HG03066 (cell line): ENCODE measurements around the gene CD24.
"Not testable (repeated sequence)": the region's sequence is repeated elsewhere in the genome, so short reads cannot be mapped to it uniquely, and the experiment has no call there.

Experiments
- ATAC-seq: cut with Tn5 transposase; IDR thresholded peaks from one replicate; pipeline ENCODE4 v1.9.1; 2021; ENCODE audit warnings: low read depth; ENCODE audit not compliant: unreplicated experiment

The CD24 gene

DNA sequence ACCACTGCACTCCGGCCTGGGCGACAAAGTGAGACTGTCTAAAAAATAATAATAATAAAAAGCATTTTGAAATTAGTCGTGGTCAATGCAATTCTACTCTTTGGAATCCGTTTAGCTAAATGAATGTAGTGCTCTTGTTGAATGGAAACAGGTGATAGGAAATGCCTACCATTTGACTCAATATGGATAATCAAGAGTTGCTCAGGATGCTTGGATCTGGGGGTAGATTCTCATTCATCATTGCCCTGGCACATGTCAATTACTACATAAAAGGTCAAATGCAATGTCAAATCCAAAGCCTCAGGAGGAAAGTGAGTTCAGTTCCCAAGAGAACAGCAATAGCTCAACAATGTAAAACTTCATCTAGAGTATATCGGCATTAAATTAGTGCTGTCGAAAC is 3.8 kb downstream of the CD24 start:
- not testable (repeated sequence) for ATAC-seq

DNA sequence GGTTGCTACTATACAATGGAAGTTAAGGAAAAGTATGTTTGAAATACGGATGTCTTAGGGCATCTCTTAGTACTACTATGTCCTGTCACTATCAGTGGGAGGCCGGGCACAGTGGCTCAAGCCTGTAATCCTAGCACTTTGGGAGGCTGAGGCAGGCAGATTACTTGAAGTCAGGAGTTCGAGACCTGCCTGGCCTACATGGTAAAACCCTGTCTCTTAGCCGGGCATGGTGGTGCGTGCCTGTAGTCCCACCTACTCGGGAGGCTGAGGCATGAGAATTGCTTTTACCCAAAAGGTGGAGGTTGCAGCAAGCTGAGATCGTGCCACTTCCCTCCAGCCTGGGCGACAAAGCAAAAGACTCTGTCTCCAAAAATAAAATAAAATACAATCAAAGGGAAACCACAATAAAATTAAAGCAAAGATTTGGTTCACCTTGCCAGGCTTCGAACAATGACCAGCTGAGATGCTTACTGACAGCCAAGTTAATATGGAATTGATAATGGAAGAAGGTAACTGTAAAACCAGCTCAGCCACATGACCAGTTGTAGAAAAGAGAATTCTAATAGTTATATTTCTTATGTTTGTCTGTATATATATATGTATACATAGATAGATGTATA is 6.5 kb downstream of the CD24 start:
- no peak for ATAC-seq

DNA sequence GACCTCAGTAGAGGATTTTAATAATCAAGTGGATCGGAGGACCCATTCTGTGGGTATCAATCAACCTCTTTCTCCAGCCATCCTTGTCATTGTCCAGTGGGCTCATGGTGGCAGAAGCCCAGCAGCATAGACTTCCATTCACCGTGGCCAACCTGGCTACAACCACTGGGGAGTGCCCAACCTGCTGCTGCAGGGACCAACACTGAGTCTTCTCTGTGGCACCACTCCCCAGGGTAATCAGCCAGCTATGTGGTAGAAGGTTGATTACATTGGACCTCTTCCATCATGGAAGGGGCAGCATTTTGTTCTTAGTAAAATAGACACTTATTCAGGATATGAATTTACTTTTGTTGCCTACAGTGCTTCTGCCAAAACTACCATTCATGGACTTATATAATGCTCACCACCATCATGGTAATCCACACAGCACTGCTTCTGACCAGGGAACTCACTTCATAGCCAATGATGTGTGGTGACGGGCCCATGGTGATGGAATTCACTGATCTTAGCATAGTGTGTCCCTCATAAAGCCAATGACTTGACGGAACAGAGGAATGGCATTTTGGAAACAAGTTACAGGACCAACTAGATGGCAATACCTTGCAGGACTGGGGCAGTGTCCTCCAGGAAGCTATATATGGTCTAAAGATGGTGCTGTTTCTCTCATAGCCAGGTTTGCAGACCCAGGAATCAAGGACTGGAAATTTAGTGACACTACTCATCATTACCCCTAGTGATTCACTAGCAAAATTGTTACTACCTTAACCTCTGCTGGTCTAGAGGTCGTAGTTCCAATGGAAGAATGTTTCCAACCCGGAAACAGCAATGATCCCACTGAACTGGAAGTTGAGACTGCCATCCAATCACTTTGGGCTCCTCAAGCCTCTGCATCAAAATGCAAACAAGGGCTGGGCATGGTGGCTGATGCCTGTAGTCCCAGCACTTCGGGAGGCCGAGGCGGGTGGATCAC is 7.6 kb downstream of the CD24 start:
- no peak for ATAC-seq

DNA sequence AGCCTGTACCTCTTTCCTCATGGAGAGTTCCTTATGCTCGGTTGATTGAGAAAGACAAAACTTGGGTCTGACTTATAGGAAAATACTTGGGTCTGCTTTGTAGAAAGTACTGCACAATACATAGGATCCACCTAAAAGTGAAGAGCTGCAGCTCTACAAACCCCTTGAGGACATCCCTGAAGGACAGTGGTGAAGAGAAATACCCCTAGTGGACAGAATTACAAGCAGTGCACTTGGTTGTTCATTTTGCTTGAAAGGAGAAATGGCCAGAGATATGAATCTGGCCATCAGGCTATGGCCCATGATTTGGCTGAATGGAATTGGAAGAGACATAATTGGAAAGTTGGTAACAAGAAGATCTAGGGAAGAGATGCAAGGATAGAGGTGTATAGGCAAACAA is 8.3 kb downstream of the CD24 start:
- ATAC-seq, result no peak

DNA sequence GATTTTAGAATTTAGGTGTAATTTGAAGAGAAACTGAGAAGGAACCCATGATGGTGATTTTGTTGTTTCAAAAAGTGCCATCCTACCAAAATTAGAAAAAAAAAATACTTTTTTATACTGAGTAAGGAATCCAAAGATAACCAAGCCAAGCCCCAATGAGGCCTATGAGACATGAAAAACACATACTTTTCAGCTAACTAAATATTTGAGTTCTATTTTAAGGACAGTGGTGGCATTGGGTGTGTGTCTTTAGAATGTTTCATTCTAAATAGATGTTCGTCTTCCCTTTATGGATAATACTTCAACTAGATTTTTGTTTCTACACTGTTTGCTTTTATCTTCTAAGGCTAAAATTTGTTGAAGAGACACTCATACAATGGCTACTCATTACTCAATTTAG is 9.6 kb downstream of the CD24 start:
- ATAC-seq, result no peak

DNA sequence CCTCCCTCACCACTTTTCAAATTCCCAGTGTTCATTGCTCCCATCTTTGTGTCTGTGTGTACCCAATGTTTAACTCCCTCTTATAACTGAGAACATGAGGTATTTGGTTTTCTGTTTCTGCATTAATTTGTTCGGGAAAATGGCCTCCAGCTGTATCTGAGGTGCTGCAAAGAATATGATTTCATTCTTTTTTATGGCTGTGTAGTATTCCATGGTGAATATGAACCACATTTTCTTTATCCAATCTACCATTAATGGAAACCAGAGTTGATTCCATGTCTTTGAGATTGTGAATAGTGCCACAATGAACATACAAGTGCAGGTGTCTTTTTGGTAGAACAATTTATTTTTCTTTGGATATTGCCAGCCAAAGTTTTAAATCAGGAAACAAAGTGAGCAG is 10.4 kb downstream of the CD24 start:
- ATAC-seq, result no peak

DNA sequence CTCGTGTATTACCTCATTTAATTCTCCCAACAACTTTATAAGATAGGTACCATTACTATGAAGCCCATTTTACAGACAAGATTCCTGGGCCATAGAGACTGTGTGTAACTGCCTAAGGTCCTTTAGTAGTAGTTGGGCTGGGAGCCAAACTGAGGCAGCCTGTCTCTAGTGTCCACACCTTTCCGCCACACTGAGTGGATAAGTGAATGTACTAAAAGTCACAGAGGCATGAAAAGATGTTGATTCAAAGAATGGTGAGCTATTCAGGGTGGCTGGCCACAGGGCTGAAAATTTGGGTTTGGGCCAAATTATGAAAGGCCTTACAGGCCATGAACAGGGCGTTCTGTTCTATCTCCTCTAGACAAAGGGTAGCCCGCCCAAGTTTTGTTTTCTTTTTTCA is 11.0 kb downstream of the CD24 start:
- no peak for ATAC-seq

DNA sequence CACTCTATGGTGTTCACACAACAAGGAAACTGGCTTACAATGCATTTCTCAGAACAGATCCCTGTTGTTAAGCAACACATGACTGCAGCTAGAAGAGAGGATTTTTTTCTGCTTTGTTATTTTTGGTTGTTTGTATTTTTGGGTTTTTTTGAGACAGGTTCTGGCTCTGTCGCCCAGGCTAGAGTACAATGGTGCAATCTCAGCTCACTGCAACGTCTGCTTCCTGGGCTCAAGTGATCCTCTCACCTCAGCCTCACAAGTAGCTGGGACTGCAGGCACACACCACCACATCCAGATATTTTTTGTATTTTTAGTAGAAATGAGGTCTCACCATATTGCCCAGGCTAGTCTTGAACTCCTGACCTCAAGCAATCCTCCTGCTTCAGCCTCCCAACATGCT is 12.7 kb downstream of the CD24 start:
- no peak for ATAC-seq

DNA sequence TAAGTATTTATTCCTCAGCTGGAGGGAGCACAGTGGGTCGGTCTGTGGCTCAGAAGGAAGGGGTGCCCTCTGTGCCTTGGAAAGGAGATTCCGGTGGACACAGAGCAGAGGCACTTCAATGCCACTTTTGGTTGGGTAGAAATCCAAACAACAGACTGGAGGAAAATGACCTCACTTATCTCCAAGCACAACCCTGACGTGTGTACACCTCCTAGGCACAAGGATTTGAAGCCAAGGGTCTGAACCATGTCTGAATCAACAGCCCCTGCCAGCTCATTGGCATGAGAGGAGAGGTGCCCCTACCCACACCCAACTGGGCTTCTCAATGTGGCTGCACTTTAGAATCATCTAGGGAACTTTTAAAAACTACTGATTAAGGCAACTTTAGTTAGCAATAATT is 13.4 kb downstream of the CD24 start:
- ATAC-seq, result no peak

DNA sequence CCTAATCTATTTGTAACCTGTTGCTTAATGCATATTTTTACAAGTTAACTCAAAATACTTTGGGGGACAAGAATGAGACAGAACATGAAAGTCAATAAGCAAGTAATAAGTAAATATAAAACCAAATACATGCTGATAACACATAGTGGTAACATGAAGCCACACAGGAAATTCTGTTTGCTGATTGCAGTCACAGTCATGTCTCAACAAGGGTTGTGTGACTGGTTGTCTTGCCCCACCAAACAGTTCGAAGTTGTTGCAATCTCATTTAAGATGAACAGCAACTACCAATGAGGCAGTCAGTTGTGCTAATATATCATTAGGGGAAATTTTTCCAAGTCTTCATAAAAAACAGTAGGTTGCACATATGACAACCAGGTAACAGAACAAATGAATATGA is 14.5 kb downstream of the CD24 start:
- ATAC-seq, result no peak

DNA sequence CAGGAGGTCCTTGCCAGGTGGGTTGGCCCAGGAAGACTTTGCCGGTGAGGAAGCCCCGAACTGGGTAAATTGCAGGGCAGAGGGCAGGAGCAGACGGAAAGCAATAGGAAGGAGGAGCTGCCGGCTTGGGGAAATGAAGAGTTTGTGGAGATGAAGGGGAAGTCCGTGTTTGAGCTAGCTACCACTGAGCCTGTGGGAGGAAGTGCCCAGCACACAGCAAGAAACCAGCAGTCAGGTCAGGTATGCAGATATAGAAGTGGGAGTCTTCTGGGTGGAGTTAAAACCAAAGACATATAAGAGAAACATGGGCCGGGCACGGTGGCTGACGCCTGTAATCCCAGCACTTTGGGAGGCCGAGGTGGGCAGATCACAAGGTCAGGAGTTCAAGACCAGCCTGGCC is 34.7 kb downstream of the CD24 start:
- no peak for ATAC-seq

DNA sequence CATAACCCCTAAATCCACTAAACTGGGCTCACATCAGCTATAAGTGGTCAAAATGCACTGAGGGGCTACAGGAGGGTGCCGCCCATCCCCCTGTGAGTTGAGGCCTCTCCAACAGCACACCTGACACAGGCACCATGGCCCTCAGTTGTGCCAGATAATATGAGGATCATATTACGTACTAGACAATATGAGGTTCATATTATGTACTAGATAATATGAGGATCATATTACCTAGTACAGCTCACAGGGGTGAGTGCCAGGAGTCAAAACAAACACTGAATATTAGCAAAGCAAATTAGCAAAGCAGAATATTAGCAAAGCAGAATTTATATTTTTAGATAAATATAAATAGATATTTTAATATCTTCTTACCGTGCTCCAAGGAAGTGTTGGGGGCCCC is 35.3 kb downstream of the CD24 start:
- ATAC-seq, result no peak

DNA sequence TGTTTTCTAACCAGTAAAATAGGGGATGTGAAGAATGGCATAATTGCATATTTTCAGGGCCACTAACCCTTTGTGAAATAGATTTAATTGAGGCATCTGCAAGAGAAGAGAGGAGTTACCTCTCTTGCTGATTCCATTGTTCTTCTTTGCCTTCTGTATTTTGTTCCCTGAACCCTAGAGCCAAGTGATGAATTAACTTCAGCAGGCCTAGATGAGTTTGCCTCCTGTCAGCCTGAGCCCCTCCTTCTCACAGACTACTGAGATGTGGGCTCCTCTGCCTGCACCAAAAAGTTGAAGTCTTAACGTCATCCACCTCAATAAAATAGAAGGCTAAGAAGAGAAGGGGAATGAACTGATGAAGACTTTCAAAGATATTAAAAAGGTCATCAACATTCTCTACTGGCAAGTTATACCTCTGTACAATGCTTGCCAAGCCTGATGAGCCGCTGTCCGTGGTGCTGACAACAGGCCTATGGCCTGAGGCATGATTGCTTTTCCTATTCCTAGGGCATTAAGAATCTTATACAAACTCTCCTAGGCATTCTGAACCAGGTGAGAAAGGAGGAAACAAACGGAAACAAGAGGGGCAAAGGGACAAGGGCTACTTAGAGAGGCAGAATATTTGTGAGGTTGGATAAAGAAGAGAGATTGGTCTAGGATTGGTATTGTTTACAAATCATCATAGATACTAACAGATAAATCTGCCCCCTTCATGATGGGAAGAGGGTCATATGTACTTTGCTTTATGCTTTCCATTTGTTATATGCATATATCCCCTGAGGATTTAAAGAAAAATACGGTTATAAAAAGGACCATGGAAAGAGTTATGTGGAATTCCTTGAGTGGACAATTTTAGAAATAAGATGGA is 46.8 kb downstream of the CD24 start:
- no peak for ATAC-seq

DNA sequence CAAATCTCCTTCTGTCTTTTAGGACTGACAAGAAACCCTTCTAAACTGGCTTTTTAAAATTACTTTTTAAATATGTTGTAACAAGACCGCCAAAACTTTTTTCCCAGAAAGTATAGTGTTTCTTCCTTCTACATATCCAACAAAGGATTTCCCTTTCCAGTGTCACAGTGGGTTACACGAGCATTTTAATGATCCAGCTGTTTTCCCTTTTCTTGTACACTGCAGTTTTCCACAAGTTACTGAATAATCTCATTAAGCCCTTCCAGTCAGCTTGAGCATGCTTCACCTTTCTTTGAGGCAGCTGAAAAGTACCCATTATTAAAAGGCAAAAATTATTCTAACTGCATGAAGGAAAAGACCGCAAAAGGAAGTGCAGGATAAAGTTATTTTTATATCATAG is 48.6 kb downstream of the CD24 start:
- no peak for ATAC-seq

DNA sequence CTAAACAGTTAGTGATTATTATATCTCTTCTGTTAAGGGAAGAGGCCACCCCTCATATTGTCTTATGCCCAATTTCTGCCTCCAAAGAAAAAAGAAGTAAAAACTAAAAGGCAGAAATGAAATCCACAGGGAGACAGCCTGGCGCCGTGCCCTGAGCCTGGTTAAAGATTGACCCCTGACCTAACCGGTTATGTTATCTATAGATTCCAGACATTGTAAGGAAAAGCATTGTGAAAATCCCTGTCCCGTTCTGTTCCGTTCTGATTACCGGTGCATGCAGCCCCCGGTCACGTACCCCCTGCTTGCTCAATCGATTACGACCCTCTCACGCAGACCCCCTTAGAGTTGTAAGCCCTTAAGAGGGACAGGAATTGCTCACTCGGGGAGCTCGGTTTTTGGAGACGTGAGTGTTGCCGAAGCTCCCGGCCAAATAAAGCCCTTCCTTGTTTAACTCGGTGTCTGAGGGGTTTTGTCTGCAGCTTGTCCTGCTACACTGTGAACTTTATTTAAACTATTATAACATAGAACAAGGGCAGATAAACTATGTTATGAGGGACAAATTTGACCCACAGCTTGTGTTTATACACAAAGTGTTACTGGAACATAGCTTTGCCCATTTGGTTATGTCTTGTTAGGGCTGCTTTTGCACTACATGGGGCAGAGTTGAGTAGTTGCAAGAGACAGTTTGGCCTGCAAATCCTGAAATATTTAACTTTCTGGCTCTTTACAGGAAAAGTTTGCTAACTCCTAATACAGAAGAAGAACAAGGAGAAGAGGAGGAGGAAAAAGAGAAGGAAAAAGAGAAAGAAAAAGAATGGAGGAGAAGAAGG is 49.6 kb downstream of the CD24 start:
- ATAC-seq, result no peak

DNA sequence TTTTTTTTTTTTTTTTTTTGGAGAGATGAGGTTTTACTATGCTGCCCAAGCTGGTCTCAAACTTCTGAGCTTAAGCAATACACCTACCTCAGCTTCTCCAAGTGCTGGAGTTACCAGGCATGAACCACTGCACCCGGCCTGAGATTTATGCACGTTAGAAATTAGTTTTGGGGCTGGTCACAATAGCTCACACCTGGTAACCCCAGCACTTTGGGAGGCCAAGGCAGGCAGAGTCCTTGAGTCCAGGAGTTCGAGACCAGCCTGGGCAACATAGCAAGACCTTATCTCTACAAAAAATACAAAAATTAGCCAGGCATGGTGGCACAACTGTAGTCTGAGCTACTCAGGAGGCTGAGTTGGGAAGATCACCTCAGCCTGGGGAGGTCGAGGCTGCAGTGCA is 51.9 kb downstream of the CD24 start:
- no peak for ATAC-seq
